ENCODE data around the gene HSD17B12. TPM values are rescaled to one million over a fixed set of nuclear protein-coding genes. Genes with fewer than 3 reads are reported as not detected.

HSD17B12 gene
- total and polyA plus RNA-seq, 9 donors: 27.7 to 95.7 (median 57.3) TPM

GRCh38 chr11:43835104-43835503 lies 154.6 kb downstream of the HSD17B12 start:
- DNase-seq: no peak
- Histone ChIP-seq H3K4me3 (no peak overlapping the region), H3K27me3 (no peaks in the 10 kb centered on the region), H3K36me3 (no peaks in the 10 kb centered on the region), H3K9me3 (no peaks in the 10 kb centered on the region), H3K27ac (no peak overlapping the region), H3K4me1 (ENCODE audit: insufficient read depth) (peaks cover 3% of the 10 kb centered on the region)
- 28 to 70% (median 37%) methylated on average over 7 of the region's 7 CpGs for WGBS, 3 donors
- intact Hi-C loops (cut with DNase I): no loop called here
- TF ChIP-seq EP300 (IDR thresholded peaks at IDR 0.05): no peak
- no peak for TF ChIP-seq POLR2A (IDR thresholded peaks at IDR 0.05)
- no peak for TF ChIP-seq CTCF (IDR thresholded peaks at IDR 0.05)

DNA sequence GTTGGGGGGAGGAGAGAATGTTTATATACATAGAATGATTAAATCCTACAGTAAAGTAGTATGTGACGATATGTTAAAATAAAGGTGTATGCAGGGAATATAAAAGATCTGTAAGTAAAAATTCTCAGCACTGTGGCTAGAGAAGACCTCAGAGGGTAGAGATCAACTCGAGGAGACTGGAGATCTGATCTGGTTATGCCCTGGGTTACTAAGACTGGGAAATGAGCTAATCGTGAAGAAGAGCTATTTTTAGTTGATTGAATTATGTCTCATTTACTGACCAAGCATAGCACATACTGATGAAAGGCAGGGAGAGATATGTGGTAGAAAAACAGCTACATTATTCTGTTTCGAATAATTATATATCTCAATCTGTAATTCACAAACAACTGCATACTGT lies 157.3 kb downstream of the HSD17B12 start:
- intact Hi-C loops (cut with DNase I): no loop called here
- H3K27ac ChIP-seq: no peak overlapping the region
- H3K27me3 ChIP-seq: no peaks in the 10 kb centered on the region
- H3K36me3 ChIP-seq: no peaks in the 10 kb centered on the region
- TF ChIP-seq POLR2A (IDR thresholded peaks at IDR 0.05) (no peak), EP300 (IDR thresholded peaks at IDR 0.05) (no peak), CTCF (IDR thresholded peaks at IDR 0.05) (no peak)
- 67 to 71% (median 71%) methylated on average over 4 of the region's 4 CpGs for WGBS, 3 donors
- no peak for DNase-seq
- H3K4me1 ChIP-seq (ENCODE audit: insufficient read depth): peaks cover 3% of the 10 kb centered on the region
- no peak overlapping the region for H3K4me3 ChIP-seq
- no peaks in the 10 kb centered on the region for H3K9me3 ChIP-seq

DNA sequence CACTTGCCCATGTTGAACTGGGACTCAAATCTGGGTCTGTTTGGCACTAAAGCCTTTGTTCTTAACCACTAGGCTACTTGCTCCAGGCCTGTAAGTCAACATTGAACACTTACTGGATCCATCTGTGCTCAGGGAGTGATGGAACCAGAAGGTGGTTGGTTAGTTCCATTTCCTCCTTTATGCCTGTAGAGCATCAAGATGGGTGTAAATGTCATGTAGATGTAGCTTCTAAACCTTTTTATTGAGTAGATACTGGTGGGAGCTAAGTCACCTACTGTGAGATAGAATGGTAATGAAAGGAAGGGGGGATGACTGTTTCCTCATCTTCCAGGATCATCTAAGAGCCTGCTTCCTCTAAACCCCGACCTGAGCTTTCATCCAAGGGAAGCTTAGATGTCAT lies 161.5 kb downstream of the HSD17B12 start:
- no peak for DNase-seq
- no peak overlapping the region for H3K27ac ChIP-seq
- intact Hi-C loops (cut with DNase I): no loop called here
- no peaks in the 10 kb centered on the region for H3K9me3 ChIP-seq
- H3K4me3 ChIP-seq: no peak overlapping the region
- no peaks in the 10 kb centered on the region for H3K4me1 ChIP-seq (ENCODE audit: insufficient read depth)
- TF ChIP-seq POLR2A (IDR thresholded peaks at IDR 0.05) (no peak), EP300 (IDR thresholded peaks at IDR 0.05) (no peak)
- H3K27me3 ChIP-seq: no peaks in the 10 kb centered on the region
- H3K36me3 ChIP-seq: no peaks in the 10 kb centered on the region
- WGBS, 3 donors: 86 to 92% (median 88%) methylated on average over 1 of the region's 1 CpG

DNA sequence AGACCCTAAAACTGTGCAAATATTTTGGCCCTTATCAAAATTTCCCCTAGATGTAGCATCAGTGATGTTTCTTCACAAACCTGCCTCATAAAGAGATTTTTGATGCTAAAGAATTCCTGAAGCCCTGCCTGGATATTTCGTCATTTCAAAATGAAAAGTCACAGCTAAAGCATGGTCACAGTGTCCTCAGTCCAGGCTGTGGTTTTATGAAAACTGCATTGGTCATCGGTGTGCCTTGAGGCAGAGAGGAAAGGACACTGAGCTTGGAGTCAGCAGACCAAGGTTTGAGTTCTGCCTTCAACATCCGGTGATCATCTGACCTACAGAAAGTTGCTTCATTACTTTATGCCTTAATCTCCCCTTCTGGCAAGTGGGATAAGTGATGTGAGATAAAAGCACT lies 165.3 kb downstream of the HSD17B12 start:
- intact Hi-C loops (cut with DNase I): no loop called here
- Histone ChIP-seq H3K4me1 (ENCODE audit: insufficient read depth) (no peaks in the 10 kb centered on the region), H3K4me3 (no peak overlapping the region), H3K9me3 (no peaks in the 10 kb centered on the region), H3K36me3 (no peaks in the 10 kb centered on the region), H3K27ac (no peak overlapping the region), H3K27me3 (no peaks in the 10 kb centered on the region)
- DNase-seq: no peak
- TF ChIP-seq EP300 (IDR thresholded peaks at IDR 0.05) (no peak), CTCF (IDR thresholded peaks at IDR 0.05) (no peak)
- WGBS, 3 donors: 93 to 98% (median 98%) methylated on average over 3 of the region's 3 CpGs

- TF ChIP-seq CTCF (IDR thresholded peaks at IDR 0.05): peak; percentile 26 to 40 (median 30)
- no peak for TF ChIP-seq POLR2A (IDR thresholded peaks at IDR 0.05)
- 20 to 32% (median 21%) methylated on average over 4 of the region's 4 CpGs for WGBS, 3 donors
- Histone ChIP-seq H3K36me3 (no peaks in the 10 kb centered on the region), H3K4me1 (ENCODE audit: insufficient read depth) (no peaks in the 10 kb centered on the region), H3K4me3 (no peak overlapping the region), H3K27me3 (no peaks in the 10 kb centered on the region), H3K27ac (no peak overlapping the region), H3K9me3 (no peaks in the 10 kb centered on the region)
- peak in 1 of 5 donors; percentile 48 for DNase-seq
- intact Hi-C loops (cut with DNase I): no loop called here
These were observed 171.6 kb downstream of the HSD17B12 start for GRCh38 chr11:43852057-43852636.

Data from ovary (tissue), 9 donors.